T-helper 2 cell (primary cell): ENCODE results near the gene ENTPD7.
A peak's percentile ranks its signal among the peaks of the same experiment; 100 is the strongest.
"Not testable (repeated sequence)": the region's sequence is repeated elsewhere in the genome, so short reads cannot be mapped to it uniquely, and the experiment has no call there.

Experiments used
- DNase-seq, 5 experiments: peaks; one replicate each; pipeline versions ENCODE4 v3.0.0 to v3.0.0-alpha.2; 2012 to 2022
- total RNA-seq, 2 donors: gene quantifications; one replicate each; lab custom pipeline; 2026; lab: John Stamatoyannopoulos, UW

The ENTPD7 gene
- total RNA-seq = 7.3 to 8.7 reads per million in 2 donors

- DNase-seq = peak; percentile 68 to 94 (median 83)
These were observed at the start of gene ENTPD7 for GRCh38 chr10:99659031-99659867. TSS of gene ENTPD7 (plus strand) at chr10:99659509. CDS start at chr10:99659957, 448 bp downstream.

- no peak for DNase-seq
These were observed 49.1 kb upstream of the ENTPD7 start for GRCh38 chr10:99610221-99610620.

- no peak for DNase-seq
These were observed 48.0 kb upstream of the ENTPD7 start for GRCh38 chr10:99611326-99611725.

- DNase-seq = peak in 2 of 5 experiments; percentile 17 to 51
These were observed 47.0 kb upstream of the ENTPD7 start for GRCh38 chr10:99612167-99612831.

- peak in 1 of 5 experiments; percentile 24 for DNase-seq
These were observed 43.9 kb upstream of the ENTPD7 start for GRCh38 chr10:99615426-99615825.

GRCh38 chr10:99617696-99618095, 41.6 kb upstream of the ENTPD7 start:
- no peak for DNase-seq

GRCh38 chr10:99619090-99619800, 40.1 kb upstream of the ENTPD7 start:
- DNase-seq = peak in 1 of 5 experiments; percentile 53

- peak in 4 of 5 experiments; percentile 78 to 100 (median 92) for DNase-seq
These were observed 39.2 kb upstream of the ENTPD7 start, which contains the start of gene SLC25A28 for GRCh38 chr10:99619851-99620710. TSS of gene SLC25A28 (minus strand) at chr10:99620439. CDS start at chr10:99620335, 104 bp downstream.

GRCh38 chr10:99620711-99621453, 38.4 kb upstream of the ENTPD7 start:
- DNase-seq = peak; percentile 74 to 89 (median 78)

GRCh38 chr10:99621454-99622251, 37.7 kb upstream of the ENTPD7 start:
- no peak for DNase-seq

- DNase-seq = no peak
These were observed 35.4 kb upstream of the ENTPD7 start for GRCh38 chr10:99623919-99624318.

GRCh38 chr10:99625124-99625523, 34.2 kb upstream of the ENTPD7 start:
- DNase-seq = not testable (repeated sequence)

- DNase-seq = no peak
These were observed 30.2 kb upstream of the ENTPD7 start for GRCh38 chr10:99628923-99629624.

GRCh38 chr10:99629625-99629978, 29.7 kb upstream of the ENTPD7 start:
- peak in 1 of 5 experiments; percentile 42 for DNase-seq

GRCh38 chr10:99630433-99630832, 28.9 kb upstream of the ENTPD7 start:
- DNase-seq = peak in 1 of 5 experiments; percentile 23

GRCh38 chr10:99630991-99631390, 28.3 kb upstream of the ENTPD7 start:
- no peak for DNase-seq

GRCh38 chr10:99631496-99631895, 27.8 kb upstream of the ENTPD7 start:
- DNase-seq = no peak

- no peak for DNase-seq
These were observed 25.5 kb upstream of the ENTPD7 start for GRCh38 chr10:99633832-99634231.

GRCh38 chr10:99647601-99648151, 11.6 kb upstream of the ENTPD7 start:
- DNase-seq = no peak
